ENCODE measurements around the gene PIANP.
"Not testable (repeated sequence)": the region's sequence is repeated elsewhere in the genome, so short reads cannot be mapped to it uniquely, and the experiment has no call there.

GRCh38 chr12:6743300-6743699 lies 42.7 kb upstream of the PIANP start:
- not testable (repeated sequence) for TF ChIP-seq POLR2A, TAF1, POLR2AphosphoS5, SPI1, POU2F2 (IDR thresholded peaks at IDR 0.05; ENCODE audit: low read depth, low read length)
